H1 (cell line): ENCODE measurements around the gene CGREF1. TPM values are rescaled to one million over a fixed set of nuclear protein-coding genes. Genes with fewer than 3 reads are reported as not detected.

Source experiments
- CEBPB ChIP-seq: IDR thresholded peaks from 2 replicates; pipeline ENCODE4 v1.6.1; 2012; ENCODE audit warnings: low read depth, low read length
- CHD1 ChIP-seq: IDR thresholded peaks from 2 replicates; pipeline ENCODE4 v1.6.1; 2012; ENCODE audit warnings: low read depth, low read length, improper control_type of control experiment
- EGR1 ChIP-seq: IDR thresholded peaks from 2 replicates; pipeline ENCODE4 v1.6.1; 2011; ENCODE audit warnings: low read depth, low read length, borderline replicate concordance
- HDAC2 ChIP-seq, 2 experiments: fragments of 300-600 bp in 1 of 2; sonication (generic) in 1 of 2; IDR thresholded peaks; 2 replicates each; pipeline ENCODE4 v1.6.1; 2011 to 2012; ENCODE audit warnings: low read depth in 2 of 2, low read length in 2 of 2, mild to moderate bottlenecking in 2 of 2, moderate library complexity in 2 of 2, borderline replicate concordance in 1 of 2, inconsistent platforms in 1 of 2
- RBBP5 ChIP-seq: IDR thresholded peaks from 2 replicates; pipeline ENCODE4 v1.7.1; 2012; ENCODE audit warnings: low read depth, mild to moderate bottlenecking, inconsistent platforms, low read length, moderate library complexity, borderline replicate concordance
- SIRT6 ChIP-seq: IDR thresholded peaks from one replicate; pipeline ENCODE4 v1.7.1; 2012; ENCODE audit warnings: low read length, inconsistent platforms
- SP4 ChIP-seq: IDR thresholded peaks from 2 replicates; pipeline ENCODE4 v1.6.1; 2012; ENCODE audit warnings: low read length, inconsistent platforms
- SUZ12 ChIP-seq: fragments of 200-600 bp; sonication (generic); IDR thresholded peaks from 2 replicates; pipeline ENCODE4 v1.6.1; 2012; ENCODE audit warnings: mild to moderate bottlenecking, inconsistent platforms, low read length, moderate library complexity, mixed read lengths
- polyA plus RNA-seq, 7 experiments: library from polyadenylated mRNA; depleted of rRNA in 3 of 7; stranded (reverse) in 5 of 7; unstranded in 2 of 7; fragments of >200 nt in 5 of 7; fragments of 200-250 nt in 2 of 7; gene quantifications; 1 replicate in 5 of 7; 2 replicates in 1 of 7; 4 replicates in 1 of 7; pipeline versions ENCODE4 v1.2.1 to v1.2.3, GENCODE V29; 2011 to 2013; ENCODE audit warnings: missing spikeins in 2 of 7, mixed read lengths in 2 of 7
- total RNA-seq: library from RNA; stranded (reverse); fragmentation: NEBNext Ultra II Directional; extraction: Animal tissue kit (Norgen Biotek cat#: 25700); gene quantifications from 2 replicates; pipeline ENCODE4 v1.2.1, GENCODE V29; 2021

The CGREF1 gene
- total and polyA plus RNA-seq, 2 of the 8 experiments (the other 6 are each of a cell fraction or from before 2014, with no cell fraction given) = 2.5 to 3.4 TPM

DNA sequence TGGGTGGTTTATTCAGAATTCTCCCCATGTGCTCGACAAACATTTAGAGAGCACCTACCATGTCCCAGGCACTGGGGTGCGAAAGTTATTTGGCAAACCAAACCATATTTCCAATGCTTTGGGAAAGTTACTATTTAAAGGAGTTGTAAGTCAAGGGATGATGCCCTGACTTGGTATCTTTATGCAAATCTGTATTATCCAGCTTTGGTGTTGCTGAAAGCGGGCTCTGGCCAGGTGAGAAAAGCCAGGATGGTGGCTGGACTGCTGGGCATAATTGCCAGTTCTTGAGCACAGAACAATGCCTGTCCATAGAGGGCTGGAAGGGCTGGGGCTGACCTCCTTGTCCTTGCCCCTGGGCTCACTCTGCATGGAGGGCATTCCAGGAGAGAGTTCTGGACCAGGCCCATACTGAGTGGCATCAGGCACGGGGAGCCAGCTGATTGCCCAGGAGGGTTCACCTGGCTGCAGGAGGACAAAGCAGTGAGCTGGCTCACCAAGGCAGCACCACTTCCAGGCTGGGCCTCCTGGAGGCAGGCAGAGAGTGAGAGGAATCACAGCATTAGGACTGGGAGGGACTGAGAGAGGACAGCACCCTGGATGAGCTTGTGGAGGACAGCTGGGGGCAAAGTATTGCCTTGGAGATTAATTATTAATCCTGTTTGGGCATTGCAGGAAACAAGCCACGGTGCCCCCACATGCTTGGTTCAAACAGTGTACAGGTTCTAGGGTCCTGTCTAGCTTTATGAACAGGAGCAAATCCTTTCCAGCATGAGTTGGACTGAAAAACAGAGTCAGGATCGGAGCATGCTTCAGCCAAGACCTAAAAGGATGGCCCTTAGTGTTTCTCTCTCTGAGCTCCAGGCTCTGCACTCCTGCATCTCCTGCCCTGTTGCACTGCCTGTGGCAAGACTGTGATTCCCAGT is 25.2 kb downstream of the CGREF1 start (continued):
- TF ChIP-seq SUZ12 (no peak), HDAC2 (IDR thresholded peaks at IDR 0.05; ENCODE audit: borderline replicate concordance in 1 of 2, low read depth in 2 of 2, low read length in 2 of 2) (no peak), EGR1 (no peak), SIRT6 (no peak), CEBPB (no peak), SP4 (no peak), RBBP5 (no peak), CHD1 (no peak)
